ENCODE results near the gene KDM2A. TPM values are rescaled to one million over a fixed set of nuclear protein-coding genes. Genes with fewer than 3 reads are reported as not detected.

The KDM2A gene
- total RNA-seq, 1 experiment from 2014 or later: 122 TPM

Other genes with a start within 250 kb of the KDM2A start
- gene PC, start 160.9 kb upstream of the KDM2A start, total RNA-seq (2022): 22.5 and 25.8 TPM in 2 replicates
- not detected in 2 replicates for gene C11orf86, start 144.0 kb upstream of the KDM2A start, total RNA-seq (2022)
- 0.23 and 0.82 TPM in 2 replicates for gene SYT12, start 96.1 kb upstream of the KDM2A start, total RNA-seq (2022)
- gene RHOD, start 62.4 kb upstream of the KDM2A start, total RNA-seq (2022): 14.2 and 17.1 TPM in 2 replicates
- 113 and 120 TPM in 2 replicates for gene GRK2, start 147.2 kb downstream of the KDM2A start, total RNA-seq (2022)
- gene ANKRD13D, start 170.0 kb downstream of the KDM2A start, total RNA-seq (2022): 83.3 and 88.6 TPM in 2 replicates
- gene SSH3, start 184.3 kb downstream of the KDM2A start, total RNA-seq (2022): 81.2 and 89.6 TPM in 2 replicates
- gene POLD4, start 234.3 kb downstream of the KDM2A start, total RNA-seq (2022): 29.8 and 30.8 TPM in 2 replicates